HFFc6 (cell line): ENCODE measurements around the gene MBD3L3. TPM values are rescaled to one million over a fixed set of nuclear protein-coding genes. Genes with fewer than 3 reads are reported as not detected.

Experiments used
- DNase-seq: peaks from one replicate; pipeline ENCODE4 v3.0.0-alpha.2; 2018
- H3K27ac Mint-ChIP-seq: 2 replicates; pipeline ENCODE4 v1.8.0; 2020; ENCODE audit warnings: mild to moderate bottlenecking, mixed read lengths
- H3K27me3 Mint-ChIP-seq: 2 replicates; pipeline ENCODE4 v1.8.0; 2021; ENCODE audit warnings: mild to moderate bottlenecking, moderate library complexity, mixed read lengths; ENCODE audit not compliant: insufficient read depth
- H3K36me3 Mint-ChIP-seq: 2 replicates; pipeline ENCODE4 v1.8.0; 2021; ENCODE audit warnings: low read depth, mixed read lengths
- H3K4me1 Mint-ChIP-seq: 2 replicates; pipeline ENCODE4 v1.8.0; 2020; ENCODE audit warnings: low read depth, mixed read lengths
- H3K4me3 Mint-ChIP-seq: 2 replicates; pipeline ENCODE4 v1.8.0; 2020; ENCODE audit warnings: mild to moderate bottlenecking, moderate library complexity, mixed read lengths
- H3K9me3 Mint-ChIP-seq: 2 replicates; pipeline ENCODE4 v1.8.0; 2020; ENCODE audit warnings: mild to moderate bottlenecking, mixed read lengths
- CTCF ChIP-seq: fragments of 200-600 bp; sonication (generic); IDR thresholded peaks from 2 replicates; pipeline ENCODE4 v1.5.0; 2021; ENCODE audit warnings: antibody characterized with exemption, mild to moderate bottlenecking
- total RNA-seq, 6 experiments: library from RNA; stranded (reverse); fragmentation: NEBNext Ultra II Directional; extraction: Animal tissue kit (Norgen Biotek cat#: 25700); gene quantifications; 2 replicates in 1 of 6; 3 replicates in 5 of 6; pipeline ENCODE4 v1.2.3, GENCODE V29; 2021

The MBD3L3 gene
- total RNA-seq, 6 experiments from 2014 or later = not detected

- Mint-ChIP-seq H3K27me3 (peaks cover 4% of the 10 kb centered on the region), H3K27ac (peak overlapping the region; percentile 94), H3K4me1 (peaks cover 14% of the 10 kb centered on the region), H3K4me3 (peak overlapping the region; percentile 94), H3K36me3 (peaks cover 26% of the 10 kb centered on the region), H3K9me3 (peaks cover 23% of the 10 kb centered on the region)
- DNase-seq = peak; percentile 89
- TF ChIP-seq CTCF = no peak
Observed at GRCh38 chr19:7098701-7099596, 40.5 kb upstream of the MBD3L3 start.

DNA sequence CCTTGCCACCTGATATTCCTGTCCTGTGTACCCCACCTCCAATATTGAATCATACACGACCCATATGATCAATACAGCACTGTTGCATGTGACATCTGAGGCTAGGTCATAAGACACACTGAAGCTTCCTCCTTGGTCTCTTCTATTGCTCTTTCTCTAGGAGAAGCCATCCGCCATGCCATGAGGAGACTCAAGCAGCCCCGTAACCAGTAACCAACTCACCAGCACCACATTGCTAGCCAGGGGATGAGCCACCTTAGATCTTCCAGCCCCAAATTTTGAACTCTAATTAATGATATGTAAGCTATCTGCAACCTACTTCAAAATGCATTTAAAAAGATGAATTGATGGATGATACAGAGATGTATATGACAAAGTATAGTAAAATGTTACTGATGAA, 39.6 kb upstream of the MBD3L3 start:
- peaks cover 28% of the 10 kb centered on the region for H3K9me3 Mint-ChIP-seq
- peaks cover 31% of the 10 kb centered on the region for H3K36me3 Mint-ChIP-seq
- no peak for TF ChIP-seq CTCF
- DNase-seq = no peak
- peak overlapping the region; percentile 94 for H3K27ac Mint-ChIP-seq
- H3K4me3 Mint-ChIP-seq = peak overlapping the region; percentile 94
- peaks cover 14% of the 10 kb centered on the region for H3K4me1 Mint-ChIP-seq
- H3K27me3 Mint-ChIP-seq = peaks cover 4% of the 10 kb centered on the region

GRCh38 chr19:7088999-7089398, 30.5 kb upstream of the MBD3L3 start:
- no peak for TF ChIP-seq CTCF
- Mint-ChIP-seq H3K36me3 (peaks cover 71% of the 10 kb centered on the region), H3K27me3 (peaks cover 4% of the 10 kb centered on the region), H3K4me1 (no peaks in the 10 kb centered on the region), H3K4me3 (no peak overlapping the region), H3K27ac (no peak overlapping the region), H3K9me3 (peaks cover 87% of the 10 kb centered on the region)
- DNase-seq = no peak

GRCh38 chr19:7083076-7083956, 24.8 kb upstream of the MBD3L3 start:
- TF ChIP-seq CTCF = no peak
- Mint-ChIP-seq H3K4me3 (no peak overlapping the region), H3K9me3 (peaks cover 96% of the 10 kb centered on the region), H3K27me3 (peaks cover 5% of the 10 kb centered on the region), H3K27ac (no peak overlapping the region; the same call in 1 of the 2 replicates), H3K36me3 (peaks cover 81% of the 10 kb centered on the region), H3K4me1 (no peaks in the 10 kb centered on the region)
- peak; percentile 4 for DNase-seq

DNA sequence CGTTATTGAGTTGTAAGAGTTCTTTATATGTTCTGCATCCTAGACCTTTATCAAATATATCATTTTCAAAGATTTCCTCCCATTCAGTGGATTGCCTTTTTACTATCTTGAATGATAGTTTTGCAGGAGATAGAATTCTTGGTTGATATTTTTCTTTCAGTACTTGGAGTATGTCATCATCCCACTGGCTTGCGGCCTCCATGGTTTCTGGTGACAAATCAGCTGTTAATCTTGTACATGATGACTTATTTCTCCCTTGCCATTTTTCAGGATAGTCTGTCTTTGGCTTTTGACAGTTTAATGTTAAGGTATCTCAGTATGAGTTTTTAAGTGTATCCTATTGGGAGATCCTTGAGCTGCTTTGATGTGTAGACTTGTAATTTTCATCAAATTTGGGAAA, 19.5 kb upstream of the MBD3L3 start:
- DNase-seq = no peak
- no peak overlapping the region for H3K27ac Mint-ChIP-seq
- peaks cover 83% of the 10 kb centered on the region for H3K9me3 Mint-ChIP-seq
- H3K36me3 Mint-ChIP-seq = peaks cover 96% of the 10 kb centered on the region
- no peak overlapping the region for H3K4me3 Mint-ChIP-seq
- TF ChIP-seq CTCF = no peak
- peaks cover 4% of the 10 kb centered on the region for H3K27me3 Mint-ChIP-seq
- no peaks in the 10 kb centered on the region for H3K4me1 Mint-ChIP-seq
